Articular chondrocyte of knee joint (primary cell): ENCODE measurements around the gene PDF. TPM values are rescaled to one million over a fixed set of nuclear protein-coding genes. Genes with fewer than 3 reads are reported as not detected.

Source experiments
- total RNA-seq: library from RNA; depleted of rRNA; stranded (reverse); fragments of >200 nt; gene quantifications from 2 replicates; pipeline ENCODE4 v1.2.3, GENCODE V29; 2012

PDF gene, protein sequence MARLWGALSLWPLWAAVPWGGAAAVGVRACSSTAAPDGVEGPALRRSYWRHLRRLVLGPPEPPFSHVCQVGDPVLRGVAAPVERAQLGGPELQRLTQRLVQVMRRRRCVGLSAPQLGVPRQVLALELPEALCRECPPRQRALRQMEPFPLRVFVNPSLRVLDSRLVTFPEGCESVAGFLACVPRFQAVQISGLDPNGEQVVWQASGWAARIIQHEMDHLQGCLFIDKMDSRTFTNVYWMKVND
- total RNA-seq = 8.0 and 9.5 TPM in 2 replicates

DNA sequence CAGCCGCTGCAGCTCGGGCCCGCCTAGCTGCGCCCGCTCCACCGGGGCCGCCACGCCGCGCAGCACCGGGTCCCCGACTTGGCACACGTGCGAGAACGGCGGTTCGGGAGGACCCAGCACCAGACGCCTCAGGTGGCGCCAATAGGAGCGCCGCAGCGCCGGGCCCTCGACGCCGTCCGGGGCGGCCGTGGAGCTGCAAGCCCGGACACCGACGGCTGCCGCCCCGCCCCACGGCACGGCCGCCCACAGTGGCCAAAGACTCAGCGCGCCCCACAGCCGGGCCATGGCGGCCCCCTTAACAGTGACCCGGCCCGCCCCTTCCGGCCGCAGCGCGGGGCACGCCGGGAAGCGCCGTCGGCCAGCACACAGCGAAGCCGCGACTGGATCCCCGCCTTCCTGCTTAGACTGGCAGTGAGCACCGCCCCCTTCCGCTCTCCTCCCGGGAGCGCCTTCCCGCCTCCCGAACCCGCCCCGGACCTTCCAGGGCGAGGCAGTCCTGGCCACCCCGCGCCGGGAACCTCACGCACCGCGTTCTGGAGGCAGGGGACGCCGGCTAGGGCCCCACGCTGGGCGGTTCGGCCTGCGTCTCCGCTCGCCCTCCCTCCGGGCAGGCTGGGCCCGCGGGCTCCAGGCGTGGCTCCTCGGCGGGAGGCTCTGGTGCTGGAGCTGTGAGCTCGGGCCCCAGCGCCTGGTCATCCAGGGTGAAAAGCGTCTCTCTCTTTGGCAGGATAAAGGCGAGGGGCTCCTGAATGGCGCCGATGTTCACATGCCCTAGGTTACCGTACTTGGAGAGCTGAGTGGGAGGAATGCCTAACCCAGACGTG lies at the start of gene PDF:
Gene PDF, minus strand, starts transcription at position 303 of the 824 bp plus-strand sequence. Its CDS starts 18 bp downstream, at position 285.

DNA sequence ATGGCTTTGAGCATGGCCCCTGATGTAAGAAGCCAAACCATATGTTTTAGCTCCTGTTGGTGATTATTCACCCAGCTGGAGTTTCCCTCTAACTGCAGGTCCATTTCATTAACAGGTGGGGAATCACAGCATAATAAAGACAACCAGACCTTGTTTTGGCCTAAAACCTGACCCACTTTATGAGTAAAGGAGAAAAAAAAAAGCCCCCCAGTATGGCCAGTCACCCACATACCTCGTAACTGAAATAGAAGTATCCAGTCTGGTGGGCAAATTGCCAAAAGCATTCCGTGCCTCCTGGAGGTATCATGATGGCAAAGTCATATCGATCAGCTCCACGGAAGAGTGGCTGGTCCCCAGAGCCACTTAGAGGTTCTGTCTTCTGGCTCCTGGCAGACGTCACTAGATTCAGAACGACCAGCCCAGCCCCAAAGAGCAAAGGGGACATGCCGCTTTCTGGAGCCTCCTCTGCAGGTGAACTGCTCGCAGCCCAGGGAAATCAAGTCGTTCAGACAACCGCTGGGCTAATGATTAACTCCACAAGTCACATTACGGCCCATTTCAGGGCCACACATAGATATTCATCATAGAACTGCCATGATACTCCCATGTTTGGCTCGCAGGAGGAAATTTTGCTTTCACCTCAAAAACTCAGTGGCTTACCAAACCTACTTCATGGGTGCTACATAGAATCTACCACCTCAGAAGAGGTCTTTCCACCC lies 21.1 kb upstream of the PDF start, which contains the start of gene TMED6:
Gene TMED6, minus strand, starts transcription at position 478 of the 719 bp plus-strand sequence. Its CDS starts 33 bp downstream, at position 445.

DNA sequence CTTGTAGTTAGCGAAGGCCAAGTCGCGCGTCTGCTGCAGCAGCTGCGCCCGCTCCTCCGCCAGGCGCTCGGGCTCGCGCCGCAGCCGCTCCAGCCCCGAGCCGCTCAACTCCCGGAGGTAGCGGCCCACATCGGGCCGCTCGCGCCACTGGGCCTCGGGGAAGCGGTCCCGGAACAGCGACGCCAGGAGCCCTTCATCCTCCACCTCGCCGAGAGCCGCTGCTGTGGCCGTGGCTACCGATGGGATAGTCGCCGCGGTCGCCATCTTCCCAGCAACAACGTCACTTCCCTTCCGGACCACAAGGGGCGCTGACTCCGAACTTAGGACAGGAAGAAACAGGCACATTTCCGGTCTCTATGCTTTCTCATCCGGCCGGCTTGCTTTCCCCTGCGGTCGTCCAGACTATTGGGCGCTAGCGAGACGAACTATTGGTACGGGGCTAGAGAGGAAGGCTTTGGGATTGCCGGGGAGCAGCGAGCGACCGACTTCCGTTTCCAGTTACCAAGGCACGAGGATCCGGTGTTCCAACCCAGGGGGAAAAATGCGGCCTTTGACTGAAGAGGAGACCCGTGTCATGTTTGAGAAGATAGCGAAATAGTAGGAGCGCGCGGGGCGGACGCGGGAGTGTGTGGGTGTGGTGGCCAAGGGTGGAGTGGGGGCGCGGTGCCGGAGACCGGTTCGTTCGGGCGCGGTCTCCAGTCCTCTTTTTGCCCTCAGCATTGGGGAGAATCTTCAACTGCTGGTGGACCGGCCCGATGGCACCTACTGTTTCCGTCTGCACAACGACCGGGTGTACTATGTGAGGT lies 9.1 kb upstream of the PDF start, which contains the start of the genes COG8 and NIP7:
Gene COG8, minus strand, starts transcription at position 276 of the 806 bp plus-strand sequence. Its CDS starts 12 bp downstream, at position 264.
Gene NIP7, plus strand, starts transcription at position 484 of the 806 bp plus-strand sequence. Its CDS starts 58 bp downstream, at position 542.

DNA sequence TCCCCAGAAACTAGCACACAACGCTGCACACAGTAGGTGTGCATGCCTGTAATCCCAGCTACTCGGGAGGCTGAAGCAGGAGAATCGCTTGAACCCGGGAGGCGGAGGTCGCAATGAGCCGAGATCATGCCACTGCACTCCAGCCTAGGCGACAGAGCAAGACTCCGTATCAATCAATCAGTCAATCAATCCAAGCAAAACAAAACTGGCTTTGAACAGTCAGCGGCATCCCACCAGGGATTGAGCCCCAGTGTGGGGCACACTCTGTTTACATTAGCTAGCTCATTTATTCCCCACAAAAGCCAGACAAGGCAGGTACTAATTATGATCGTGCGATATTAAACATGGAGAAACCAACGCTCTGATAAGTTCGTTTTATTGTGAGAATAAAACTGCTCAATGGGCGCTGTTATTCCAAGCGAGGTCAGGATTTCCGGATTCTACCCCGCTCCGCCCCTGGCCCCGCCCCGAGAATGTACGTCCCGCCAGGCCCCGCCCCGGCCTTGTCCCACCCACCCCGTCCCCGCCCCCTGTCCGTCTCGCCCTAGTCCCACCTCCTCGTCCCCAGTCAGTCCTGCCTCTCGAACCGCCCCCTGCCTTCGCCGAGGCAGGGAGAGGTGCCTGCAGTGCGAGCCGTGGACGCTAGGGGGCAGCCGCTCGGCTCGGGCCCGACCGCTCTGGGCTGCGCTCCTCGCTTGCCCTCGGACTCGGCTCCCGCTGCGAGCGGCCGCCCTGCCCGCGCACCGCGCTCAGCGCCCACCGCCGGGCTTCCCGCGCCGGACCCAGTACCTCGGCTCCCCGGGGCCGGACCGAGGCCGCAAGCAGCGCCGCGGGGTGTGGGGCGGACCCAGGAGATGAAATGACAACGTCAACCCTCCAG lies 19.5 kb downstream of the PDF start, which contains the start of gene VPS4A:
Gene VPS4A, plus strand, starts transcription at position 698 of the 880 bp plus-strand sequence. Its CDS starts 162 bp downstream, at position 860.

Other genes starting within 250 kb of the PDF start
- 9.4 and 12.3 TPM in 2 replicates for gene HAS3, start 224.9 kb downstream of the PDF start, total RNA-seq
- gene CHTF8, start 198.0 kb downstream of the PDF start, total RNA-seq = 48.3 and 66.7 TPM in 2 replicates
- gene UTP4, start 197.9 kb downstream of the PDF start, total RNA-seq = 19.5 and 21.2 TPM in 2 replicates
- gene SNTB2, start 143.4 kb downstream of the PDF start, total RNA-seq = 66.7 and 69.9 TPM in 2 replicates
- 22.9 and 27.0 TPM in 2 replicates for gene VPS4A, start 19.2 kb downstream of the PDF start, total RNA-seq
- 30.1 and 36.6 TPM in 2 replicates for gene COG8, start 9.0 kb upstream of the PDF start, total RNA-seq
- 19.6 and 23.9 TPM in 2 replicates for gene NIP7, start 9.2 kb upstream of the PDF start, total RNA-seq
- gene TMED6, start 21.2 kb upstream of the PDF start, total RNA-seq = 0.22 and 0.65 TPM in 2 replicates
- 18.7 and 22.2 TPM in 2 replicates for gene TERF2, start 55.4 kb upstream of the PDF start, total RNA-seq
- gene CYB5B, start 94.0 kb upstream of the PDF start, total RNA-seq = 64.9 and 68.9 TPM in 2 replicates
- gene NFAT5, start 235.4 kb upstream of the PDF start, total RNA-seq = 40.1 and 47.8 TPM in 2 replicates